OCI-LY3 (cell line): Measurements from ENCODE around the gene RPS6KC1.

Experiments
- H2AFZ ChIP-seq: fragments of 200-600, 300-600 bp; shearing (Covaris generic); 2 replicates; pipeline ENCODE4 v1.6.0; 2014; ENCODE audit warnings: antibody characterized with exemption, low read depth, low read length
- H3K27ac ChIP-seq: fragments of 200-600, 300-600 bp; sonication (generic); 2 replicates; pipeline ENCODE4 v1.5.1; 2014; ENCODE audit warnings: mild to moderate bottlenecking, low read length, moderate library complexity, mixed read lengths
- H3K27me3 ChIP-seq: fragments of 200-600, 300-600 bp; sonication (generic); 2 replicates; pipeline ENCODE4 v1.6.1; 2014; ENCODE audit warnings: low read depth, low read length, mixed read lengths
- H3K36me3 ChIP-seq: fragments of 200-600, 300-600 bp; sonication (generic); replicated peaks from 2 replicates; pipeline ENCODE3; 2014; ENCODE audit warnings: low read depth, low read length, mixed read lengths
- H3K4me1 ChIP-seq: fragments of 300-600, 200-600 bp; sonication (generic); 2 replicates; pipeline ENCODE4 v1.6.1; 2014; ENCODE audit warnings: low read length, mixed read lengths
- H3K4me2 ChIP-seq: fragments of 200-600, 300-600 bp; sonication (generic); 2 replicates; pipeline ENCODE4 v1.6.1; 2014; ENCODE audit warnings: low read length, mixed read lengths
- H3K4me3 ChIP-seq: fragments of 300-600, 200-600 bp; sonication (generic); 2 replicates; pipeline ENCODE4 v1.5.1; 2014; ENCODE audit warnings: antibody characterized with exemption, mild to moderate bottlenecking, low read length, moderate library complexity
- H3K79me2 ChIP-seq: fragments of 300-600, 200-600 bp; shearing (Covaris generic); 2 replicates; pipeline ENCODE4 v1.6.1; 2014; ENCODE audit warnings: mild to moderate bottlenecking, low read length, mixed read lengths
- H3K9ac ChIP-seq: fragments of 300-600, 200-600 bp; shearing (Covaris generic); 2 replicates; pipeline ENCODE4 v1.6.0; 2014; ENCODE audit warnings: mild to moderate bottlenecking, low read length, moderate library complexity
- H3K9me3 ChIP-seq: fragments of 200-600, 300-600 bp; shearing (Covaris generic); 2 replicates; pipeline ENCODE4 v1.6.1; 2014; ENCODE audit warnings: low read length, mixed read lengths; ENCODE audit not compliant: insufficient read depth
- H4K20me1 ChIP-seq: fragments of 200-600, 300-600 bp; sonication (generic); 2 replicates; pipeline ENCODE4 v1.6.1; 2016; ENCODE audit warnings: low read length, mixed read lengths; ENCODE audit not compliant: insufficient read depth
- CTCF ChIP-seq: fragments of 200-600, 300-600 bp; sonication (generic); IDR thresholded peaks from 2 replicates; pipeline ENCODE4 v1.5.1; 2014; ENCODE audit warnings: antibody characterized with exemption, low read length, low read depth
- EZH2phosphoT487 ChIP-seq: fragments of 200-600 bp; shearing (Covaris generic); IDR thresholded peaks from 2 replicates; pipeline ENCODE4 v1.6.1; 2018; ENCODE audit warnings: antibody characterized with exemption, mixed run types, low read depth

RPS6KC1 gene

GRCh38 chr1:213249395-213249794 is 198.4 kb downstream of the RPS6KC1 start:
- H3K79me2 ChIP-seq = no peaks in the 10 kb centered on the region
- no peak overlapping the region for H2AFZ ChIP-seq
- H3K36me3 ChIP-seq = peaks cover 5% of the 10 kb centered on the region
- H3K27ac ChIP-seq = no peak overlapping the region
- H3K4me1 ChIP-seq = no peaks in the 10 kb centered on the region
- H3K4me3 ChIP-seq = no peak overlapping the region
- H4K20me1 ChIP-seq = no peaks in the 10 kb centered on the region
- H3K9me3 ChIP-seq = no peaks in the 10 kb centered on the region
- H3K9ac ChIP-seq = no peak overlapping the region
- no peaks in the 10 kb centered on the region for H3K27me3 ChIP-seq
- TF ChIP-seq EZH2phosphoT487 (no peak), CTCF (no peak)
- no peak overlapping the region for H3K4me2 ChIP-seq

DNA sequence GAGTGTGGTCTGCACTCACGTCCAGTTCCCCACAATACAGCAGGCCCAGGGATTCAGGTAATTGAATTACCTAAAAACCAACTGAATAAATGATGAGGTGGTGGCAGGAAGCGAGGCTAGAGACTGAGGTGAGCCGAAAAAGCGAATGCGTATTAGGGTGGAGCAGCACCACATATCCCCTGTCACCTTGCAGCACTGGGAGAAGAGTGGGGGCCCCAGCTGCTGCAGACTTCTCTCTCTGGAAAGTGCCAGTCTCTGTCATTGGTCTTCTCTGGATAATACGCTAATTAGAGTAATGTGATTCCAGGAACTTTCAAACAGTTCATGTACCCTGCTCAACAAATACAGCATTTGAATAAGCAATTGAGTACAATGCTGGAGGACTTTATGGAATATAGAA is 199.0 kb downstream of the RPS6KC1 start:
- TF ChIP-seq CTCF (no peak), EZH2phosphoT487 (no peak)
- Histone ChIP-seq H3K36me3 (peaks cover 5% of the 10 kb centered on the region), H3K4me2 (no peak overlapping the region), H3K9ac (no peak overlapping the region), H3K27me3 (no peaks in the 10 kb centered on the region), H3K4me1 (no peaks in the 10 kb centered on the region), H3K79me2 (no peaks in the 10 kb centered on the region), H3K4me3 (no peak overlapping the region), H3K27ac (no peak overlapping the region), H3K9me3 (no peaks in the 10 kb centered on the region), H4K20me1 (no peaks in the 10 kb centered on the region), H2AFZ (no peak overlapping the region)

GRCh38 chr1:213250446-213250845 is 199.4 kb downstream of the RPS6KC1 start:
- H3K4me3 ChIP-seq = no peak overlapping the region
- no peaks in the 10 kb centered on the region for H3K27me3 ChIP-seq
- TF ChIP-seq CTCF (no peak), EZH2phosphoT487 (no peak)
- no peak overlapping the region for H3K9ac ChIP-seq
- H3K36me3 ChIP-seq = peaks cover 5% of the 10 kb centered on the region
- H4K20me1 ChIP-seq = no peaks in the 10 kb centered on the region
- H2AFZ ChIP-seq = no peak overlapping the region
- no peaks in the 10 kb centered on the region for H3K79me2 ChIP-seq
- H3K4me2 ChIP-seq = no peak overlapping the region
- no peaks in the 10 kb centered on the region for H3K4me1 ChIP-seq
- no peak overlapping the region for H3K27ac ChIP-seq
- H3K9me3 ChIP-seq = no peaks in the 10 kb centered on the region

GRCh38 chr1:213251972-213252371 is 200.9 kb downstream of the RPS6KC1 start:
- no peaks in the 10 kb centered on the region for H3K79me2 ChIP-seq
- H3K27ac ChIP-seq = no peak overlapping the region
- no peaks in the 10 kb centered on the region for H4K20me1 ChIP-seq
- no peak overlapping the region for H3K4me2 ChIP-seq
- H3K9ac ChIP-seq = no peak overlapping the region
- TF ChIP-seq CTCF (no peak), EZH2phosphoT487 (no peak)
- H2AFZ ChIP-seq = no peak overlapping the region
- no peaks in the 10 kb centered on the region for H3K4me1 ChIP-seq
- H3K27me3 ChIP-seq = no peaks in the 10 kb centered on the region
- no peak overlapping the region for H3K4me3 ChIP-seq
- H3K36me3 ChIP-seq = peaks cover 5% of the 10 kb centered on the region
- no peaks in the 10 kb centered on the region for H3K9me3 ChIP-seq
